NCI-H1048 (cell line): ENCODE results near the gene TCF25.
A peak's percentile ranks its signal among the peaks of the same experiment; 100 is the strongest.
"Not testable (repeated sequence)": the region's sequence is repeated elsewhere in the genome, so short reads cannot be mapped to it uniquely, and the experiment has no call there.

ENCODE experiments used
- DNase-seq: peaks from one replicate; lab custom pipeline; 2025; lab: John Stamatoyannopoulos, UW

The TCF25 gene

GRCh38 chr16:89905511-89906139, 32.2 kb downstream of the TCF25 start:
- DNase-seq: no peak

- DNase-seq: no peak
These were observed 33.0 kb downstream of the TCF25 start for GRCh38 chr16:89906140-89907025.

GRCh38 chr16:89907055-89907814, 33.8 kb downstream of the TCF25 start:
- no peak for DNase-seq

- no peak for DNase-seq
These were observed 34.8 kb downstream of the TCF25 start for GRCh38 chr16:89908236-89908635.

GRCh38 chr16:89909777-89910716, 36.7 kb downstream of the TCF25 start:
- peak; percentile 12 for DNase-seq

- DNase-seq: no peak
These were observed 37.4 kb downstream of the TCF25 start for GRCh38 chr16:89910717-89911354.

- DNase-seq: no peak
These were observed 38.0 kb downstream of the TCF25 start for GRCh38 chr16:89911375-89911774.

GRCh38 chr16:89912143-89912542, 38.8 kb downstream of the TCF25 start:
- no peak for DNase-seq

- no peak for DNase-seq
These were observed 39.2 kb downstream of the TCF25 start for GRCh38 chr16:89912627-89913026.

- no peak for DNase-seq
These were observed 40.3 kb downstream of the TCF25 start for GRCh38 chr16:89913408-89914387.

GRCh38 chr16:89914642-89915285, 41.4 kb downstream of the TCF25 start:
- not testable (repeated sequence) for DNase-seq

GRCh38 chr16:89915303-89916232, 42.2 kb downstream of the TCF25 start:
- no peak for DNase-seq

GRCh38 chr16:89917773-89918452, 44.5 kb downstream of the TCF25 start:
- DNase-seq: no peak

- no peak for DNase-seq
These were observed 45.3 kb downstream of the TCF25 start, which contains the start of gene MC1R for GRCh38 chr16:89918453-89919347. MC1R (plus strand) TSS chr16:89918862; CDS start chr16:89919259, 397 bp downstream.

GRCh38 chr16:89919535-89920406, 46.4 kb downstream of the TCF25 start:
- DNase-seq: no peak
